ENCODE results near the gene ZNF215.

DNA sequence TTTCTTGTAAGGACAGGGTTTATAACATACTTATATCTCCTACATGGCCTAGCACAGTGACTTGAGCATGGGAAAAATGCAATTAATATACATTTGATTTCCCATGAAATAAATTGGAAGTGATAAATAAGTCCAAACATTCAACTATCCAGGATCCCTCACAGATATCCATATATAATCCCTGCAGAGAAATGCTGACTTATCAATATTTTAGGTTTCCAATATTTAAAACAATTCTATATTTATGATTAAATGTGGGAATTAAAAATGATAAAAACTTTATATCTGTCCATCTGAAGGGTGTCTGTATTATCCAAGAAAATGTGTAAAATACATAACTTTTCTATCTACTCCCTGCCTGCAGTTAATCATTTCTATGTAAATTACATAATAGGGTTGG lies 43.5 kb upstream of the ZNF215 start:
- TF ChIP-seq, protein P1, sequence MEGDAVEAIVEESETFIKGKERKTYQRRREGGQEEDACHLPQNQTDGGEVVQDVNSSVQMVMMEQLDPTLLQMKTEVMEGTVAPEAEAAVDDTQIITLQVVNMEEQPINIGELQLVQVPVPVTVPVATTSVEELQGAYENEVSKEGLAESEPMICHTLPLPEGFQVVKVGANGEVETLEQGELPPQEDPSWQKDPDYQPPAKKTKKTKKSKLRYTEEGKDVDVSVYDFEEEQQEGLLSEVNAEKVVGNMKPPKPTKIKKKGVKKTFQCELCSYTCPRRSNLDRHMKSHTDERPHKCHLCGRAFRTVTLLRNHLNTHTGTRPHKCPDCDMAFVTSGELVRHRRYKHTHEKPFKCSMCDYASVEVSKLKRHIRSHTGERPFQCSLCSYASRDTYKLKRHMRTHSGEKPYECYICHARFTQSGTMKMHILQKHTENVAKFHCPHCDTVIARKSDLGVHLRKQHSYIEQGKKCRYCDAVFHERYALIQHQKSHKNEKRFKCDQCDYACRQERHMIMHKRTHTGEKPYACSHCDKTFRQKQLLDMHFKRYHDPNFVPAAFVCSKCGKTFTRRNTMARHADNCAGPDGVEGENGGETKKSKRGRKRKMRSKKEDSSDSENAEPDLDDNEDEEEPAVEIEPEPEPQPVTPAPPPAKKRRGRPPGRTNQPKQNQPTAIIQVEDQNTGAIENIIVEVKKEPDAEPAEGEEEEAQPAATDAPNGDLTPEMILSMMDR (conservative IDR thresholded peaks at IDR 0.05; ENCODE audit: low read depth, low read length), result no peak
- TF ChIP-seq EZH2 (IDR thresholded peaks at IDR 0.05; ENCODE audit: low read length, unreplicated experiment) (no peak), EZH2phosphoT487 (IDR thresholded peaks at IDR 0.05; ENCODE audit: borderline replicate concordance, low read length) (no peak)

All from PC-3 (cell line).